Nephron progenitor cell (in vitro differentiated cells): ENCODE measurements around the gene MED31.
"Not testable (repeated sequence)": the region's sequence is repeated elsewhere in the genome, so short reads cannot be mapped to it uniquely, and the experiment has no call there.

ENCODE experiments used
- DNase-seq: peaks from one replicate; pipeline ENCODE4 v3.0.0; 2021
- H3K27ac Mint-ChIP-seq: 2 replicates; pipeline ENCODE4 v1.8.0; 2021; ENCODE audit warnings: mild to moderate bottlenecking, moderate library complexity, mixed read lengths
- H3K27me3 Mint-ChIP-seq: 2 replicates; pipeline ENCODE4 v1.8.0; 2021; ENCODE audit warnings: mild to moderate bottlenecking, low read depth, mixed read lengths; ENCODE audit not compliant: poor library complexity
- H3K36me3 Mint-ChIP-seq: 2 replicates; pipeline ENCODE4 v1.8.0; 2021; ENCODE audit warnings: low read depth, mixed read lengths
- H3K4me1 Mint-ChIP-seq: 2 replicates; pipeline ENCODE4 v1.8.0; 2021; ENCODE audit warnings: mixed read lengths
- H3K4me3 Mint-ChIP-seq: 2 replicates; pipeline ENCODE4 v1.8.0; 2021; ENCODE audit warnings: mild to moderate bottlenecking, moderate library complexity, mixed read lengths
- H3K9me3 Mint-ChIP-seq: 2 replicates; pipeline ENCODE4 v1.8.0; 2021; ENCODE audit warnings: mild to moderate bottlenecking, moderate library complexity, mixed read lengths
- CTCF ChIP-seq: fragments of 200-600 bp; sonication (generic); IDR thresholded peaks from 2 replicates; pipeline ENCODE4 v1.5.0; 2021; ENCODE audit warnings: antibody characterized with exemption

Gene MED31

GRCh38 chr17:6661464-6661848 is 10.1 kb upstream of the MED31 start:
- peaks cover 3% of the 10 kb centered on the region for H3K9me3 Mint-ChIP-seq
- H3K4me3 Mint-ChIP-seq = no peak overlapping the region
- no peak for DNase-seq
- no peak for TF ChIP-seq CTCF
- peaks cover 54% of the 10 kb centered on the region for H3K27me3 Mint-ChIP-seq
- no peak overlapping the region for H3K27ac Mint-ChIP-seq
- H3K36me3 Mint-ChIP-seq = no peaks in the 10 kb centered on the region
- H3K4me1 Mint-ChIP-seq = peaks cover 38% of the 10 kb centered on the region

GRCh38 chr17:6660805-6661463 is 9.5 kb upstream of the MED31 start:
- H3K36me3 Mint-ChIP-seq = no peaks in the 10 kb centered on the region

GRCh38 chr17:6660101-6660500 is 8.7 kb upstream of the MED31 start:
- no peak for TF ChIP-seq CTCF
- Mint-ChIP-seq H3K36me3 (no peaks in the 10 kb centered on the region), H3K27me3 (peaks cover 62% of the 10 kb centered on the region), H3K4me3 (no peak overlapping the region), H3K27ac (no peak overlapping the region), H3K4me1 (peaks cover 48% of the 10 kb centered on the region), H3K9me3 (peaks cover 3% of the 10 kb centered on the region)
- no peak for DNase-seq

More at GRCh38 chr17:6660805-6661463, 9.5 kb upstream of the MED31 start:
- Mint-ChIP-seq H3K9me3 (peaks cover 3% of the 10 kb centered on the region), H3K4me3 (no peak overlapping the region), H3K27me3 (peaks cover 58% of the 10 kb centered on the region), H3K4me1 (peaks cover 43% of the 10 kb centered on the region), H3K27ac (no peak overlapping the region)
- TF ChIP-seq CTCF = no peak
- DNase-seq = no peak

- not testable (repeated sequence) for H3K4me3 Mint-ChIP-seq, DNase-seq, H3K9me3 Mint-ChIP-seq, H3K27ac Mint-ChIP-seq, H3K36me3 Mint-ChIP-seq
- Mint-ChIP-seq H3K27me3 (peaks cover 78% of the 10 kb centered on the region), H3K4me1 (peaks cover 62% of the 10 kb centered on the region)
These were observed 7.0 kb upstream of the MED31 start for GRCh38 chr17:6658411-6658810.

- Mint-ChIP-seq H3K36me3 (no peaks in the 10 kb centered on the region), H3K4me3 (peak overlapping the region; percentile 75), H3K27ac (no peak overlapping the region), H3K27me3 (peaks cover 82% of the 10 kb centered on the region), H3K4me1 (peaks cover 67% of the 10 kb centered on the region), H3K9me3 (peaks cover 3% of the 10 kb centered on the region)
- TF ChIP-seq CTCF = no peak
- no peak for DNase-seq
These were observed 6.4 kb upstream of the MED31 start for GRCh38 chr17:6657633-6658287.

GRCh38 chr17:6656797-6657632 is 5.6 kb upstream of the MED31 start:
- H3K4me1 Mint-ChIP-seq = peaks cover 67% of the 10 kb centered on the region
- H3K9me3 Mint-ChIP-seq, H3K36me3 Mint-ChIP-seq, H3K27ac Mint-ChIP-seq: not testable (repeated sequence)
- DNase-seq = peak; percentile 34
- peak overlapping the region; percentile 75 for H3K4me3 Mint-ChIP-seq
- peaks cover 87% of the 10 kb centered on the region for H3K27me3 Mint-ChIP-seq

- Mint-ChIP-seq H3K27me3 (peaks cover 84% of the 10 kb centered on the region), H3K4me3 (peak overlapping the region; percentile 83), H3K4me1 (peaks cover 65% of the 10 kb centered on the region)
- H3K9me3 Mint-ChIP-seq, DNase-seq, H3K36me3 Mint-ChIP-seq, H3K27ac Mint-ChIP-seq: not testable (repeated sequence)
These were observed 4.4 kb upstream of the MED31 start for GRCh38 chr17:6655732-6656361.
